Stimulated activated CD4-positive, alpha-beta T cell treated with anti-CD3 and anti-CD28 coated beads, TNF-alpha, amount 100 ng/mL, for 4 hours (primary cell): ENCODE data around the gene RBPJL.
"Not testable (repeated sequence)": the region's sequence is repeated elsewhere in the genome, so short reads cannot be mapped to it uniquely, and the experiment has no call there.

ENCODE experiments used
- DNase-seq, 3 experiments: peaks; one replicate each; pipeline ENCODE4 v3.0.0-alpha.2; 2020; ENCODE audit warnings: low read depth in 3 of 3

RBPJL gene

GRCh38 chr20:45341939-45342854 lies 35.6 kb downstream of the RBPJL start:
- no peak for DNase-seq

- DNase-seq = no peak
Observed at GRCh38 chr20:45342855-45343531, 36.4 kb downstream of the RBPJL start.

GRCh38 chr20:45343532-45344167 lies 37.0 kb downstream of the RBPJL start:
- DNase-seq = no peak

- no peak for DNase-seq
Observed at GRCh38 chr20:45344168-45344860, 37.7 kb downstream of the RBPJL start.

GRCh38 chr20:45345104-45345936 lies 38.7 kb downstream of the RBPJL start:
- no peak for DNase-seq

GRCh38 chr20:45346291-45346718 lies 39.7 kb downstream of the RBPJL start:
- no peak for DNase-seq

- DNase-seq = no peak
Observed at GRCh38 chr20:45346851-45347250, 40.2 kb downstream of the RBPJL start.

GRCh38 chr20:45347297-45347935 lies 40.8 kb downstream of the RBPJL start:
- no peak for DNase-seq

- DNase-seq = peak; percentile 47 to 61 (median 48)
Observed at GRCh38 chr20:45347936-45348778, 41.5 kb downstream of the RBPJL start, which contains the start of gene SDC4. TSS of gene SDC4 (minus strand) at chr20:45348424. CDS start at chr20:45348384, 40 bp downstream.

GRCh38 chr20:45350217-45350616 lies 43.6 kb downstream of the RBPJL start:
- no peak for DNase-seq

- DNase-seq = not testable (repeated sequence)
Observed at GRCh38 chr20:45350795-45351194, 44.2 kb downstream of the RBPJL start.

GRCh38 chr20:45352729-45353128 lies 46.1 kb downstream of the RBPJL start:
- DNase-seq = no peak

- no peak for DNase-seq
Observed at GRCh38 chr20:45353746-45354145, 47.1 kb downstream of the RBPJL start.

- DNase-seq = no peak
Observed at GRCh38 chr20:45354423-45355208, 48.0 kb downstream of the RBPJL start.

GRCh38 chr20:45355209-45356084 lies 48.8 kb downstream of the RBPJL start:
- DNase-seq = no peak

- no peak for DNase-seq
Observed at GRCh38 chr20:45358282-45359068, 51.8 kb downstream of the RBPJL start.

GRCh38 chr20:45359069-45359405 lies 52.4 kb downstream of the RBPJL start:
- DNase-seq = no peak
